NK-92 (cell line): ENCODE measurements around the gene EML6.

ENCODE experiments used
- DNase-seq: peaks from one replicate; lab custom pipeline; 2025; ENCODE audit not compliant: unreplicated experiment; lab: John Stamatoyannopoulos, UW

EML6 gene

GRCh38 chr2:54797307-54797706, 73.8 kb downstream of the EML6 start:
- DNase-seq: no peak

GRCh38 chr2:54801352-54801751, 77.9 kb downstream of the EML6 start:
- DNase-seq: no peak

GRCh38 chr2:54803783-54804751, 80.6 kb downstream of the EML6 start:
- no peak for DNase-seq

GRCh38 chr2:54805255-54805654, 81.8 kb downstream of the EML6 start:
- no peak for DNase-seq

GRCh38 chr2:54806975-54807374, 83.5 kb downstream of the EML6 start:
- no peak for DNase-seq

GRCh38 chr2:54808661-54809060, 85.2 kb downstream of the EML6 start:
- DNase-seq: no peak

GRCh38 chr2:54809819-54810218, 86.4 kb downstream of the EML6 start:
- no peak for DNase-seq

- no peak for DNase-seq
Observed at GRCh38 chr2:54810246-54810645, 86.8 kb downstream of the EML6 start.

GRCh38 chr2:54813584-54813983, 90.1 kb downstream of the EML6 start:
- DNase-seq: no peak

GRCh38 chr2:54814389-54815147, 91.1 kb downstream of the EML6 start:
- DNase-seq: no peak

GRCh38 chr2:54815148-54815539, 91.7 kb downstream of the EML6 start:
- no peak for DNase-seq

- no peak for DNase-seq
Observed at GRCh38 chr2:54818226-54818625, 94.8 kb downstream of the EML6 start.

- no peak for DNase-seq
Observed at GRCh38 chr2:54820558-54820957, 97.1 kb downstream of the EML6 start.

- no peak for DNase-seq
Observed at GRCh38 chr2:54824567-54824966, 101.1 kb downstream of the EML6 start.

- no peak for DNase-seq
Observed at GRCh38 chr2:54830546-54830945, 107.1 kb downstream of the EML6 start.

- DNase-seq: no peak
Observed at GRCh38 chr2:54831480-54831879, 108.0 kb downstream of the EML6 start.

GRCh38 chr2:54834721-54835120, 111.3 kb downstream of the EML6 start:
- no peak for DNase-seq

GRCh38 chr2:54836477-54836876, 113.0 kb downstream of the EML6 start:
- no peak for DNase-seq

GRCh38 chr2:54838585-54839035, 115.1 kb downstream of the EML6 start:
- no peak for DNase-seq

GRCh38 chr2:54839461-54840255, 116.2 kb downstream of the EML6 start:
- no peak for DNase-seq
